SU-DHL-6 (cell line): ENCODE data around the gene MLYCD.

ENCODE experiments used
- H2AFZ ChIP-seq: fragments of 200-600 bp; sonication (generic); 2 replicates; pipeline ENCODE4 v1.6.1; 2014; ENCODE audit warnings: low read depth, mild to moderate bottlenecking, moderate library complexity, mixed read lengths, antibody characterized with exemption, low read length; ENCODE audit not compliant: severe bottlenecking
- H3F3A ChIP-seq: fragments of 200-600 bp; shearing (Covaris generic); 2 replicates; pipeline ENCODE4 v1.6.0; 2016; ENCODE audit warnings: antibody characterized with exemption, mild to moderate bottlenecking; ENCODE audit not compliant: insufficient read depth
- H3K27ac ChIP-seq: fragments of 200-600 bp; sonication (generic); 2 replicates; pipeline ENCODE4 v1.5.1; 2016; ENCODE audit warnings: low read depth, mild to moderate bottlenecking, low read length, moderate library complexity, mixed read lengths
- H3K27me3 ChIP-seq: fragments of 200-600 bp; sonication (generic), shearing (Covaris generic); 2 replicates; pipeline ENCODE4 v1.6.0; 2014; ENCODE audit warnings: mild to moderate bottlenecking, low read length
- H3K36me3 ChIP-seq: fragments of 200-600 bp; sonication (generic); 2 replicates; pipeline ENCODE4 v1.6.1; 2014; ENCODE audit warnings: mild to moderate bottlenecking, low read length, mixed read lengths
- H3K4me2 ChIP-seq: fragments of 300-600, 200-600 bp; shearing (Covaris generic), sonication (generic); 2 replicates; pipeline ENCODE4 v1.6.0; 2014; ENCODE audit warnings: low read length, low read depth, mild to moderate bottlenecking; ENCODE audit not compliant: poor library complexity, severe bottlenecking
- H3K4me3 ChIP-seq: fragments of 200-600 bp; sonication (generic); 2 replicates; pipeline ENCODE4 v1.5.1; 2014; ENCODE audit warnings: antibody characterized with exemption, low read length, mild to moderate bottlenecking, mixed read lengths; ENCODE audit not compliant: insufficient read depth, poor library complexity, severe bottlenecking
- H3K79me2 ChIP-seq: fragments of 200-600 bp; sonication (generic); 2 replicates; pipeline ENCODE4 v1.6.1; 2014; ENCODE audit warnings: mild to moderate bottlenecking, low read length, moderate library complexity; ENCODE audit not compliant: insufficient read depth
- H3K9ac ChIP-seq: fragments of 200-600 bp; sonication (generic); 2 replicates; pipeline ENCODE4 v1.7.0; 2014; ENCODE audit warnings: mild to moderate bottlenecking, low read length
- H3K9me2 ChIP-seq: fragments of 200-600 bp; sonication (generic); replicated peaks from 2 replicates; pipeline ENCODE4 v1.6.1; 2014; ENCODE audit warnings: low read length; ENCODE audit not compliant: insufficient read depth
- H3K9me3 ChIP-seq: fragments of 200-600 bp; sonication (generic); 2 replicates; pipeline ENCODE4 v1.6.1; 2014; ENCODE audit warnings: low read length, mixed read lengths; ENCODE audit not compliant: insufficient read depth
- H4K20me1 ChIP-seq: fragments of 200-600 bp; sonication (generic); 2 replicates; pipeline ENCODE4 v1.6.1; 2014; ENCODE audit warnings: low read depth, mild to moderate bottlenecking, antibody characterized with exemption, low read length, moderate library complexity, mixed read lengths
- EZH2phosphoT487 ChIP-seq: fragments of 200-600 bp; sonication (generic), shearing (Covaris generic); conservative IDR thresholded peaks from 2 replicates; pipeline ENCODE4 v1.6.1; 2018; ENCODE audit warnings: mild to moderate bottlenecking, antibody characterized with exemption, low read length, moderate library complexity, mixed read lengths
- TF ChIP-seq, protein P1 (sequence below): fragments of 200-600 bp; sonication (generic); IDR thresholded peaks from one replicate; pipeline ENCODE4 v1.5.1; 2017; ENCODE audit warnings: antibody characterized with exemption, mild to moderate bottlenecking, low read length, moderate library complexity; ENCODE audit not compliant: insufficient read depth, poor library complexity, severe bottlenecking

The MLYCD gene

GRCh38 chr16:83891742-83892141 is 7.2 kb upstream of the MLYCD start:
- no peak for TF ChIP-seq EZH2phosphoT487
- TF ChIP-seq, protein P1, sequence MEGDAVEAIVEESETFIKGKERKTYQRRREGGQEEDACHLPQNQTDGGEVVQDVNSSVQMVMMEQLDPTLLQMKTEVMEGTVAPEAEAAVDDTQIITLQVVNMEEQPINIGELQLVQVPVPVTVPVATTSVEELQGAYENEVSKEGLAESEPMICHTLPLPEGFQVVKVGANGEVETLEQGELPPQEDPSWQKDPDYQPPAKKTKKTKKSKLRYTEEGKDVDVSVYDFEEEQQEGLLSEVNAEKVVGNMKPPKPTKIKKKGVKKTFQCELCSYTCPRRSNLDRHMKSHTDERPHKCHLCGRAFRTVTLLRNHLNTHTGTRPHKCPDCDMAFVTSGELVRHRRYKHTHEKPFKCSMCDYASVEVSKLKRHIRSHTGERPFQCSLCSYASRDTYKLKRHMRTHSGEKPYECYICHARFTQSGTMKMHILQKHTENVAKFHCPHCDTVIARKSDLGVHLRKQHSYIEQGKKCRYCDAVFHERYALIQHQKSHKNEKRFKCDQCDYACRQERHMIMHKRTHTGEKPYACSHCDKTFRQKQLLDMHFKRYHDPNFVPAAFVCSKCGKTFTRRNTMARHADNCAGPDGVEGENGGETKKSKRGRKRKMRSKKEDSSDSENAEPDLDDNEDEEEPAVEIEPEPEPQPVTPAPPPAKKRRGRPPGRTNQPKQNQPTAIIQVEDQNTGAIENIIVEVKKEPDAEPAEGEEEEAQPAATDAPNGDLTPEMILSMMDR, result no peak
- Histone ChIP-seq H4K20me1 (no peaks in the 10 kb centered on the region), H2AFZ (no peak overlapping the region), H3K27me3 (no peaks in the 10 kb centered on the region), H3K79me2 (no peaks in the 10 kb centered on the region), H3K36me3 (no peaks in the 10 kb centered on the region), H3K9me2 (no peaks in the 10 kb centered on the region), H3K9ac (no peak overlapping the region), H3K27ac (no peak overlapping the region), H3K9me3 (no peaks in the 10 kb centered on the region), H3F3A (no peaks in the 10 kb centered on the region), H3K4me3 (no peak overlapping the region), H3K4me2 (no peak overlapping the region)

DNA sequence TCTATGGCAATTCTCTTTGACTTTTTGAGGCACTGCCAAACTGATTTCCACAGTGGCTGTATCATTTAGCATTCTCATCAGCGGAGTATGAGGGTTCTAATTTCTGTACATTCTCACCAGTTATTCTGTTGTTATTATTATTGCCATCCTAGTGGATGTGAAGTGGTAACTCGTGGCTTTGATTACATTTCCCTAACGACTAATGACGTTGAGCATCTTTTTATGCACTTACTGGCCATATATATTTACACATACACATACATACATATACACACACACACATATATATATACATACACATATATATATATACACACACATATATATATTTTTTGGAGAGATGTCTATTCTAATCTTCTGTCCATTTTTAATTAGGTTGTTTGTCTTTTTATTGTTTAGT is 3.7 kb upstream of the MLYCD start:
- H3K36me3 ChIP-seq, result no peaks in the 10 kb centered on the region
- no peaks in the 10 kb centered on the region for H3K27me3 ChIP-seq
- no peak overlapping the region for H3K27ac ChIP-seq
- H3K79me2 ChIP-seq, result no peaks in the 10 kb centered on the region
- H3K4me2 ChIP-seq, result no peak overlapping the region
- H3K9ac ChIP-seq, result no peak overlapping the region
- no peaks in the 10 kb centered on the region for H3K9me3 ChIP-seq
- H3F3A ChIP-seq, result no peaks in the 10 kb centered on the region
- no peak overlapping the region for H2AFZ ChIP-seq
- H4K20me1 ChIP-seq, result no peaks in the 10 kb centered on the region
- H3K4me3 ChIP-seq, result no peak overlapping the region
- TF ChIP-seq EZH2phosphoT487, result no peak
- TF ChIP-seq, protein P1, result no peak
- no peaks in the 10 kb centered on the region for H3K9me2 ChIP-seq

DNA sequence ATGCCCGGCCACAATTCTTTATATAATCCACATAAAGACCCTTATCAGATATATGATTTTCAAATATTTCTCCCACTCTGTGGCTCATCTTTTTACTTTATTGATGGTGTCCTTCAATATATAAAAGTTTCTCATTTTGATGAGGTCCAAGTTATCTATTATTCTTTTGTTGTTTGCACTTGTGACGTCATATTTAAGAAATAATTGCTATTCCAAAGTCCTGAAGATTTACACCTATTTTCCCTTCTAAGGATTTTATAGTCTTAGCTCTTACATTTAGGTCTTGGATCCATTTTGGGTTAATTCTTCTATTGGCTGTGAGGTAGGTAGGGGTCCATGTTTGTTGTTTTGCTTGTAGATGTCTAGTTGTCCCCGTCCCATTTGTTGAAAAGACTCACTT is 3.0 kb upstream of the MLYCD start:
- Histone ChIP-seq H2AFZ (no peak overlapping the region), H3K27me3 (no peaks in the 10 kb centered on the region), H3K4me3 (no peak overlapping the region), H3K9ac (no peak overlapping the region), H3K27ac (no peak overlapping the region), H3F3A (no peaks in the 10 kb centered on the region), H3K4me2 (no peak overlapping the region), H4K20me1 (no peaks in the 10 kb centered on the region), H3K36me3 (no peaks in the 10 kb centered on the region), H3K79me2 (no peaks in the 10 kb centered on the region), H3K9me3 (no peaks in the 10 kb centered on the region), H3K9me2 (no peaks in the 10 kb centered on the region)
- TF ChIP-seq, protein P1, result no peak
- TF ChIP-seq EZH2phosphoT487, result no peak
